Astrocyte (in vitro differentiated cells and primary cell): ENCODE data around the gene CCDC30. TPM values are rescaled to one million over a fixed set of nuclear protein-coding genes. Genes with fewer than 3 reads are reported as not detected.

Source experiments
- DNase-seq: peaks from one replicate; pipeline ENCODE4 v3.0.0-alpha.2; 2010; ENCODE audit warnings: low read depth
- FAIRE-seq: peaks from 2 replicates; lab custom pipeline; 2011; peaks lifted over from hg19 to GRCh38; lab: Jason Lieb, UNC
- H2AFZ ChIP-seq: 2 replicates; pipeline ENCODE4 v1.6.0; 2012; ENCODE audit warnings: low read depth, low read length, inconsistent platforms
- H3K27ac ChIP-seq: 2 replicates; pipeline ENCODE4 v1.5.1; 2011; ENCODE audit warnings: low read depth, low read length, inconsistent platforms
- H3K27me3 ChIP-seq: 2 replicates; pipeline ENCODE4 v1.6.0; 2011; ENCODE audit warnings: low read length, inconsistent platforms; ENCODE audit not compliant: insufficient read depth
- H3K36me3 ChIP-seq: 2 replicates; pipeline ENCODE4 v1.5.1; 2011; ENCODE audit warnings: low read length, inconsistent platforms; ENCODE audit not compliant: insufficient read depth
- H3K4me1 ChIP-seq: 2 replicates; pipeline ENCODE4 v1.5.1; 2011; ENCODE audit warnings: low read length, inconsistent platforms; ENCODE audit not compliant: insufficient read depth
- H3K4me2 ChIP-seq: 2 replicates; pipeline ENCODE4 v1.6.0; 2012; ENCODE audit warnings: low read length, inconsistent platforms
- H3K4me3 ChIP-seq: 2 replicates; pipeline ENCODE4 v1.5.1; 2011; ENCODE audit warnings: low read depth, mild to moderate bottlenecking, low read length, inconsistent platforms; ENCODE audit not compliant: insufficient read depth
- H3K79me2 ChIP-seq: 2 replicates; pipeline ENCODE4 v1.6.0; 2012; ENCODE audit warnings: mild to moderate bottlenecking, low read length, inconsistent platforms; ENCODE audit not compliant: insufficient read depth
- H3K9ac ChIP-seq: 2 replicates; pipeline ENCODE4 v1.6.0; 2012; ENCODE audit warnings: mild to moderate bottlenecking, low read length, inconsistent platforms
- H3K9me3 ChIP-seq: 2 replicates; pipeline ENCODE4 v1.5.1; 2012; ENCODE audit warnings: low read depth, mild to moderate bottlenecking, low read length, inconsistent platforms; ENCODE audit not compliant: insufficient read depth
- H4K20me1 ChIP-seq: 2 replicates; pipeline ENCODE4 v1.6.0; 2012; ENCODE audit warnings: low read length, inconsistent platforms; ENCODE audit not compliant: insufficient read depth
- H3K27ac Mint-ChIP-seq: one replicate; pipeline ENCODE4 v1.8.0; 2021; ENCODE audit warnings: mild to moderate bottlenecking, mixed read lengths; ENCODE audit not compliant: unreplicated experiment
- H3K27me3 Mint-ChIP-seq: one replicate; pipeline ENCODE4 v1.8.0; 2021; ENCODE audit warnings: low read depth, mixed read lengths; ENCODE audit not compliant: unreplicated experiment
- H3K36me3 Mint-ChIP-seq: one replicate; pipeline ENCODE4 v1.8.0; 2021; ENCODE audit warnings: low read depth, mixed read lengths; ENCODE audit not compliant: unreplicated experiment
- H3K4me1 Mint-ChIP-seq: one replicate; pipeline ENCODE4 v1.8.0; 2021; ENCODE audit warnings: low read depth, mixed read lengths; ENCODE audit not compliant: unreplicated experiment
- H3K4me3 Mint-ChIP-seq: one replicate; pipeline ENCODE4 v1.8.0; 2021; ENCODE audit warnings: mild to moderate bottlenecking, moderate library complexity, mixed read lengths; ENCODE audit not compliant: unreplicated experiment
- H3K9me3 Mint-ChIP-seq: one replicate; pipeline ENCODE4 v1.8.0; 2021; ENCODE audit warnings: mild to moderate bottlenecking, mixed read lengths; ENCODE audit not compliant: unreplicated experiment
- CTCF ChIP-seq: IDR thresholded peaks from 2 replicates; pipeline ENCODE4 v1.5.1; 2011; ENCODE audit warnings: low read depth, mild to moderate bottlenecking, inconsistent platforms, low read length, moderate library complexity; ENCODE audit not compliant: insufficient read depth
- EZH2 ChIP-seq: IDR thresholded peaks from 2 replicates; pipeline ENCODE4 v1.6.1; 2012; ENCODE audit warnings: mild to moderate bottlenecking, low read length, inconsistent platforms; ENCODE audit not compliant: insufficient read depth
- total RNA-seq: library from RNA; stranded (reverse); gene quantifications from 2 replicates; pipeline ENCODE4 v1.2.1, GENCODE V29; 2021

Gene CCDC30
- total RNA-seq, 1 donor from 2014 or later: 2.5 TPM

- no peak for TF ChIP-seq EZH2
- no peak for TF ChIP-seq CTCF
- Mint-ChIP-seq H3K36me3 (peaks cover 19% of the 10 kb centered on the region), H3K27ac (no peak overlapping the region), H3K4me3 (no peak overlapping the region), H3K9me3 (no peaks in the 10 kb centered on the region), H3K27me3 (no peaks in the 10 kb centered on the region), H3K4me1 (no peaks in the 10 kb centered on the region)
- Histone ChIP-seq H3K4me1 (no peaks in the 10 kb centered on the region), H4K20me1 (no peaks in the 10 kb centered on the region), H3K9ac (no peak overlapping the region), H2AFZ (no peak overlapping the region), H3K36me3 (peaks cover 36% of the 10 kb centered on the region), H3K79me2 (no peaks in the 10 kb centered on the region), H3K27me3 (no peaks in the 10 kb centered on the region), H3K4me3 (no peak overlapping the region), H3K4me2 (no peak overlapping the region), H3K27ac (no peak overlapping the region), H3K9me3 (no peaks in the 10 kb centered on the region)
- DNase-seq (no peak), FAIRE-seq (no peak)
Observed at GRCh38 chr1:42670425-42670824, 207.3 kb downstream of the CCDC30 start.

- no peaks in the 10 kb centered on the region for H3K4me1 ChIP-seq
- TF ChIP-seq EZH2 (no peak), CTCF (no peak)
- FAIRE-seq: no peak
- Mint-ChIP-seq H3K4me3 (no peak overlapping the region), H3K27ac (no peak overlapping the region), H3K36me3 (peaks cover 14% of the 10 kb centered on the region), H3K9me3 (no peaks in the 10 kb centered on the region), H3K27me3 (no peaks in the 10 kb centered on the region), H3K4me1 (no peaks in the 10 kb centered on the region)
- H4K20me1 ChIP-seq: no peaks in the 10 kb centered on the region
- no peak overlapping the region for H3K9ac ChIP-seq
- H3K27ac ChIP-seq: no peak overlapping the region
- H3K4me2 ChIP-seq: no peak overlapping the region
- no peaks in the 10 kb centered on the region for H3K27me3 ChIP-seq
- no peaks in the 10 kb centered on the region for H3K79me2 ChIP-seq
- no peaks in the 10 kb centered on the region for H3K9me3 ChIP-seq
- no peak overlapping the region for H2AFZ ChIP-seq
- H3K36me3 ChIP-seq: peaks cover 12% of the 10 kb centered on the region
- DNase-seq: no peak
- H3K4me3 ChIP-seq: no peak overlapping the region
Observed at GRCh38 chr1:42674214-42674613, 211.1 kb downstream of the CCDC30 start.

- FAIRE-seq (no peak), DNase-seq (no peak)
- no peaks in the 10 kb centered on the region for H3K9me3 ChIP-seq
- no peak for TF ChIP-seq EZH2
- no peak for TF ChIP-seq CTCF
- no peak overlapping the region for H3K4me3 ChIP-seq
- peaks cover 12% of the 10 kb centered on the region for H3K36me3 ChIP-seq
- H3K4me3 Mint-ChIP-seq: no peak overlapping the region
- no peak overlapping the region for H3K4me2 ChIP-seq
- H2AFZ ChIP-seq: no peak overlapping the region
- no peaks in the 10 kb centered on the region for H3K4me1 ChIP-seq
- H3K27ac Mint-ChIP-seq: no peak overlapping the region
- H3K4me1 Mint-ChIP-seq: peaks cover under 1% of the 10 kb centered on the region
- no peaks in the 10 kb centered on the region for H3K27me3 Mint-ChIP-seq
- no peaks in the 10 kb centered on the region for H3K27me3 ChIP-seq
- H3K79me2 ChIP-seq: no peaks in the 10 kb centered on the region
- peaks cover 14% of the 10 kb centered on the region for H3K36me3 Mint-ChIP-seq
- H3K9me3 Mint-ChIP-seq: no peaks in the 10 kb centered on the region
- H3K9ac ChIP-seq: no peak overlapping the region
- H3K27ac ChIP-seq: no peak overlapping the region
- H4K20me1 ChIP-seq: no peaks in the 10 kb centered on the region
Observed at GRCh38 chr1:42674682-42675081, 211.6 kb downstream of the CCDC30 start.
